ENCODE data around the gene SCAI. TPM values are rescaled to one million over a fixed set of nuclear protein-coding genes. Genes with fewer than 3 reads are reported as not detected.

The SCAI gene
- total and polyA plus RNA-seq, 9 of the 15 experiments (the other 6 are each of a cell fraction or from before 2014, with no cell fraction given) = 0.70 to 12.4 (median 4.2) TPM

GRCh38 chr9:124940894-124941678, 202.2 kb downstream of the SCAI start, which contains the start of gene GOLGA1 (continued):
- TF ChIP-seq EZH2 (IDR thresholded peaks at IDR 0.05; ENCODE audit: borderline replicate concordance, low read depth, low read length) (no peak), RBM39 (optimal IDR thresholded peaks at IDR 0.05; ENCODE audit: low read depth, low read length) (no peak), PHF20 (IDR thresholded peaks at IDR 0.05; ENCODE audit: partially characterized antibody) (peak; percentile 90), ZNF23 (CRISPR knock-in tag; IDR thresholded peaks at IDR 0.05) (no peak), PRPF4 (IDR thresholded peaks at IDR 0.05; ENCODE audit: insufficient read depth, low read depth, low read length, poor library complexity, severe bottlenecking) (no peak), ZBTB8A (IDR thresholded peaks at IDR 0.05; ENCODE audit: partially characterized antibody) (no peak), MBD2 (IDR thresholded peaks at IDR 0.05; ENCODE audit: borderline replicate concordance, low read depth) (peak; percentile 71), CBFA2T2 (conservative IDR thresholded peaks at IDR 0.05) (no peak), ZNF655 (CRISPR knock-in tag; IDR thresholded peaks at IDR 0.05) (no peak), DEAF1 (CRISPR knock-in tag; IDR thresholded peaks at IDR 0.05) (no peak), SMAD2 (IDR thresholded peaks at IDR 0.05; ENCODE audit: low read depth, low read length) (no peak), ID3 (CRISPR knock-in tag; IDR thresholded peaks at IDR 0.05) (no peak), ID3 (tag; IDR thresholded peaks at IDR 0.05) (peak; percentile 30; the same call in 1 of the 2 replicates), ETS1 (conservative IDR thresholded peaks at IDR 0.05; ENCODE audit: control insufficient read depth, low read depth, low read length) (peak; percentile 91; the same call in 1 of the 2 replicates), PURB (CRISPR knock-in tag; IDR thresholded peaks at IDR 0.05; ENCODE audit: low read depth) (no peak), EWSR1 (IDR thresholded peaks at IDR 0.05; ENCODE audit: borderline replicate concordance, low read depth, partially characterized antibody) (no peak), CTCF (IDR thresholded peaks at IDR 0.05 in 2 of 3, conservative IDR thresholded peaks at IDR 0.05 in 1 of 3; ENCODE audit: insufficient read depth in 2 of 3, low read depth in 1 of 3, low read length in 3 of 3) (no peak), MEIS2 (IDR thresholded peaks at IDR 0.05; ENCODE audit: partially characterized antibody) (peak; percentile 85), ZNF232 (CRISPR knock-in tag; IDR thresholded peaks at IDR 0.05) (no peak; the same call in 1 of the 2 replicates), DLX4 (CRISPR knock-in tag; IDR thresholded peaks at IDR 0.05) (no peak), ZNF324 (CRISPR knock-in tag; IDR thresholded peaks at IDR 0.05) (no peak)

All from K562 (cell line).